ENCODE results near the gene EPHX1.
"Not testable (repeated sequence)": the region's sequence is repeated elsewhere in the genome, so short reads cannot be mapped to it uniquely, and the experiment has no call there.

The EPHX1 gene

GRCh38 chr1:225815090-225815489, 5.2 kb downstream of the EPHX1 start:
- in situ Hi-C loops (cut with MboI; ENCODE audit: low sequenced_read_pairs), result not testable (repeated sequence)

DNA sequence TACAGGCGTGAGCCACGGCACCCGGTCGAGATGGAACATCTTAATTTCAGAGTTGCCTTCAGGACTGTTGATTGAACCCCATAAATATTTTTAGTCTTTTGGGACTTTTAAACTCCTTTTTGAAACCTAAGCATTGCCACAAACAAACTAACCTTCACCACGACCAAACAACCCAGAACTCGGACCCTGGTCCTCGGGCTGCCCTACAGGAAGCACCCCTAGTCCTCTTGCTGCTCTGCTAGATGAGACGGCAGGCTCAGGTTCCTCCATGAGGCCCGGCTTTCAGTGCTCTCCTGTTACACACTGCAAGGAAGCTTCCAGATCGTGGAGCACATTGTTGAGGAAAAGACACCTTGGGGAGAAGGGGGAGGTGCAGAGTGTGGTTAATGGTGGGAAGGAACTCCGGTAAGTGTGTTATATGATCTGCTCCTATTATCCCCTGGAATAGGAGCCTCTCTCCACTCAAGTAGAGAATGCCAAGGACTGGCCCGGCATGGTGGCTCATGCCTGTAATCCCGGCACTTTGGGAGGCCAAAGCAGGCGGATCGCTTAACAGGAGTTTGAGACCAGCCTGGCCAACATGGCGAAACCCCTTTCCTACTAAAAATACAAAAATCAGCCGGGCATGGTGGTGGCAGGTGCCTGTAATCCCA, 5.7 kb downstream of the EPHX1 start:
- in situ Hi-C loops (cut with MboI; ENCODE audit: low sequenced_read_pairs), result no loop called here

DNA sequence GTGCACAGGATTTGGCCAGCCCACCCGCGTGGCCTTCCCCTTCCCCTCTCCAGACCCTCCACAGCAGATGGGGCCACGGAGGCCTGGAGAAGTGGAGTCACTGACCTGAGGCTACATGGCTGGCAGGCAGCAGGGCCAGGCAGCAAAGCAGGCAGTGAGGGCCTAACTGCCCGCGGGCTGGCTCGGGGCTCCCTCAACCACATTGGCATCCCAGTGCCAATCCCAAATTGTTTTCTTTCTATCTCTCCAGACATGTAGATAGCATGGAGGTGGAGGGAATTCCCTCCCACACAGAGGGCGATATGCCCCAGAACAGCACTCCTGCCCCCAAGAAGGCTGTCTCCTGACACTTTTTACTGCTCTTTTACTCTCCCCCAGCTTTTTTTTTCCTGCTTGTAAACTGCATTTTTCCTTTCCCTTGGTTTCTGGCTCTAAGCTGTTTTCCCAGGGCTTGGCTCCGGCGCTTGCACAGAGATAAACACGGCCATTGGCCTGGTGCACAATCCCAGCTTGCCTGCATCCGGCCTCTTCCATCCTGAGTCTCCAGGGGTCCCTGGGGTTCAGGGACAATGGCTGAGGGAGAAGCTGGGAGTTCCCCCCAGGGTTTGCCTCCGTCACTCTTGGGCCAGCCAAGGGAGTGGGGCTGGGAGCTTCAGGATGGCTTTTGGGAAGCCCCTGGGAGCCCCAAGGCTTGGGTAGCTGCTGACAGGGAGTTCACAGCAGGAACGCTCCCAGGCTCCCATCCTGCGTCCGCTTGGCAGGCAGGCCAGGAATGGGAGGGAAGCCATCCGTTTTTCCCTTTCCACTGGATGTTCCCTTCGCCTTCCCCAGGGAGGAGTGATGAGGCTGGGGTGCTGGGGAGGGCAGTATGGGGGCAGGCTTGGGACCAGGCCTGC, 7.0 kb downstream of the EPHX1 start:
- in situ Hi-C loops (cut with MboI; ENCODE audit: low sequenced_read_pairs), result no loop called here

- in situ Hi-C loops (cut with MboI; ENCODE audit: low sequenced_read_pairs), result no loop called here
Measured at GRCh38 chr1:225817611-225818061, 7.7 kb downstream of the EPHX1 start.

- in situ Hi-C loops (cut with MboI; ENCODE audit: low sequenced_read_pairs), result no loop called here
Measured at GRCh38 chr1:225818229-225818628, 8.3 kb downstream of the EPHX1 start.

DNA sequence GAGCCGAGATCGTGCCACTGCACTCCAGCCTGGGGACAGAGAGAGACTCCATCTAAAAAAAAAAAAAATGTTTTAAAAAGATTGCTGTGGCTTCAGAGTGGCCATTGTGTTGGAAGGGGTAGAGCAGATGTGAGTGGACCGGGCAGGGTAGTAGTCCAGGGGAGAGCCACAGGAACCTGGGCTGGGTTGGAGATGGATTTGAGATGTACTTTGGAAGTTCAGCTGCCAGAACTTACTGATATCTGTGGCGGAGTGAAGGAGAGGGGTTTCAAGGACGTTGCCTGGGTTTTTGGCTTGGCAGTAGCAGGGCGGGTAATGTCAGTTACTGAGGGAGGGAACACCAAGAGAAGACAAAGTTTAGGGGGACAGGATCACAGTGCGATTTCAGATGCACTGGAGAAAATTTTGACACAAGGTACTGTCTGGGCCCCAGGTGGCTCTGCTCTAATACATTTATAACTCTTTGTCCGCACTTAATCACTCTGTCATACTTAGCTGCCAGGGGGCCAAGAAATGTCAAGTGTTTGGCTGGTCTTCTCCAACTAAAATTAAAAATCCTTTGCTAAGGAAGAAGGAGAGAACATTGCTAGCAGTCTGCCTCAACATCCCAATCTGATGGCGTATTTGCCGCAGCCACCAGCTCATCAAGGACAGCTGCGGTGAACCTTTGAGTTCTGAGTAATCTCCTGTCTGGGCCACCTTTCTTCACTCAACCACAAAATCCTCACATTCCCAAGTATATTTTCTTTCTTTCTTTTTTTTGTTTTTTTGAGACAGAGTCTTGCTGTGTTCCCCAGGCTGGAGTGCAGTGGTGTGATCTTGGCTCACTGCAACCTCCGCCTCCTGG, 9.6 kb downstream of the EPHX1 start:
- in situ Hi-C loops (cut with MboI; ENCODE audit: low sequenced_read_pairs), result no loop called here

DNA sequence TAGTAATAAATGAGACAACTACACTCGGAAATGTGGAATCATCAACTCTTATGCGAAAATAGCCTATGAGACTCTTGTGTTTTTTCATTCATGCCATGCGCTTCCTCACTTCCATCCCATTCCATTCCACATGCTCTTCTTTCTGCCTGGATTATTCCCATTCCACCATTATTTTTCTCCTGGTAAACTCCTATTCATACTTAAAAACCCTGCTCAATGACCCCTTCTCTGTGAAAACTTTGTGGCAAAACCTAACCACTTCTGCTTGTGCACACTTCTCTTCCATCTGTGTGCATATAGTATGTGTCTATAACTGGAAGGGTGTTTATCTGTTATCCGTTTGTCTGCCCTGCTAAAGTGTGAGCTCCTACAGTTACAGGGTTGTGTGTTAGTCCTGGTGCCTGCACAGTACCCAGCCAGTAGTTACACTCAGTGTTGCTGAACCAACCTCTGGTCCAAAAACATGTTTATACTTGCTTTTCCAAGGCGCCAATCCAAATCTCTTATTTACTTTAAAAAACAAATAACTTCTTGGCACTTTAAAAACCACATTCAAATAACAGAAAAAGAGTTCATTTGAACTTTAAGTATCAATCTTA, 10.7 kb downstream of the EPHX1 start:
- in situ Hi-C loops (cut with MboI; ENCODE audit: low sequenced_read_pairs), result no loop called here

DNA sequence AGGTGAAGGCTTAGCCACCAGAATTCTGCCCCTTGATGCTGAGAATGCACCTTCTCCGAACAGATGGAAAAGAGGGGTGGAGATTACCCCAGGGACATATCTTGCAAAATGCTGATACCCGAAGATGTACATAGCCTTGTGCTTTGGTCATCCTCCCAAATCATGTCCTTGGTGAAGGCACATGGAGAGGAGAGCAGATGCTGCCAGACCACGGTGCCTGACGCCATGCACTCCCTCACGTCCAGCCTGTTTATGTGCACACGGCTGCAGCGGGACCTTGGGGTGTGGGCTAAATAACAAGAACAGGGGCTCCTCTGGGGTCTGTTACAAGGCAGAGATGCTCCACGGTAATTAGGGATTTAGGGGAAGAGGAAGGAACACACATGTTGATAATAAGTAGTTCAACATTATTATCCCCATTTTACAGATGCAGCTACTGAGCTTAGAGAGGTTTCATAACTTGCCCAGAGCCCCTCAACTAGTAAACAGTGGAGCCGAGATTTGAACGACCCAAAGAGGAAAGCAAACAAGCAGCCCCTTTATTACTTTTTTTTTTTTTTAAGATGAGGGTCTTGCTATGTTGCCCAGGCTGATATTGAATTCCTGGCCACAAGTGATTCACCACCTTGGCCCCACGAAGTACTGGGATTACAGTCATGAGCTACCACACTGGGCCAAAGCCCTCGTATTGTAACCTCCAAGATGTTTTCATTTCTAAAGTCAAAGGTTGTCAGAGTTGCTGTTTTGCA, 12.9 kb downstream of the EPHX1 start:
- in situ Hi-C loops (cut with MboI; ENCODE audit: low sequenced_read_pairs), result no loop called here

DNA sequence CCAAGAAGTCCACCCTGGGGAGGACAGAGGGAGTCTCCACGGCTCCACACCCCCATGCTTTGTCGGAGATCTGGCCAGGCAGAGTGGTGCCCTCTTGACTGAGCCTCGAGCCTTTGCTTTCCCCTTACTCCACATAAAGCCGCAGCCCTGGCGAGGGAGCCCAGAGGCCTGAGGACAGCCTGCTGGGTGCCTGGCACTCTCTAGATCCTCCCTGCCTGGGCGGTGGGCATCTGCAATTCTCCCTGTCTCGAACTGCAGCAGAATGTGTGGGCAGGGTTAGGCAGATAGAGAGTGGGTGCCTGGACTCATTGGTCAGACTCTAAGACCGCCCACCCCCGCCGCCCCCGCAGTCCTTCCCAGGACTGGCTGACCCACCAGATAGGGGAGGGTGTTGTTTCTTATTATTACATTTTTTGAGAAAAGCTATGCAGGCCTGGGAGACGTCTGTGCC, 13.9 kb downstream of the EPHX1 start:
- in situ Hi-C loops (cut with MboI; ENCODE audit: low sequenced_read_pairs), result no loop called here

GRCh38 chr1:225824533-225824941, 14.6 kb downstream of the EPHX1 start:
- in situ Hi-C loops (cut with MboI; ENCODE audit: low sequenced_read_pairs), result no loop called here

DNA sequence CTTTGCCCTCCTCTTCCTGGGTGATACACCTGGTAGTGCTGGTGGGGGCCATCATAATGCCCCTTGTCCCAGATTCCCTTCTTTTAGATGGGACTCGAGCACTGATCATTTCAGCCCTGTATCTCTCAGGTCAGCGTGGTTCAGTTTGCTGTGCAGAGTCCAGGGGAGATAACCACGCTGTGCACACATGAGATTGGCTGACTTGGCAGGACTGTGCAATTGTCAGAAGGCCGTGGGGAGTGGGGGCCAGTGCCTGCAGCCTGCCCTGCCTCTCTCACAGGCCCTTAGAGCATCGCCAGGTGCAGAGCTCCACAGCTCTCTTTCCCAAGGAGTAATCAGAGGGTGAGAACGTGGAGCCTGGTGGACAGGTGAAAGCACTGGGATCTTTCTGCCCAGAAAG, 15.2 kb downstream of the EPHX1 start:
- in situ Hi-C loops (cut with MboI; ENCODE audit: low sequenced_read_pairs), result no loop called here

DNA sequence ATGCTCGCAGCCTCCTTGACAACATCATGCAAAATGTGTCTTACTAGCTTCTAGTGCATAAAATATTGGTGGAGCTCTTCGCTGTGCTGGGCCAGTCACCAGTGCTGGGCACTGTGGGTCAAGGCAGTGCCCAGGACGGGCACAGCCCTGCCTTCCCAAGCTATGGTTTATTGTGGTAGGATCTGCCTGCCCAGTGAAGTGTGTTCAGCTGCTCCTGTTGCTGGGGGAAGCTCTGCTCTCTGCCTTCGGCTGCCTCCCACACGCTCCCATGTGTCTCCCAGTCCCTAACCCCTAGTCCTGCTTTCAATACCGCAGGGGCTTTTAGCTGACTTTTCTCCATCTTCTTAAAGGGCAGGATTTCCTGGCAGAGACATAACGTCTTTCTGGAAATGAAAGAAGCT, 15.7 kb downstream of the EPHX1 start:
- in situ Hi-C loops (cut with MboI; ENCODE audit: low sequenced_read_pairs), result no loop called here

GRCh38 chr1:225827076-225827475, 17.2 kb downstream of the EPHX1 start:
- in situ Hi-C loops (cut with MboI; ENCODE audit: low sequenced_read_pairs), result no loop called here

GRCh38 chr1:225828706-225829345, 18.9 kb downstream of the EPHX1 start:
- in situ Hi-C loops (cut with MboI; ENCODE audit: low sequenced_read_pairs), result no loop called here

GRCh38 chr1:225830841-225831240, 20.9 kb downstream of the EPHX1 start:
- in situ Hi-C loops (cut with MboI; ENCODE audit: low sequenced_read_pairs), result no loop called here

- in situ Hi-C loops (cut with MboI; ENCODE audit: low sequenced_read_pairs), result no loop called here
Measured at GRCh38 chr1:225834417-225835329, 24.7 kb downstream of the EPHX1 start.

- in situ Hi-C loops (cut with MboI; ENCODE audit: low sequenced_read_pairs), result no loop called here
Measured at GRCh38 chr1:225835856-225836255, 25.9 kb downstream of the EPHX1 start.

GRCh38 chr1:225836296-225836695, 26.4 kb downstream of the EPHX1 start:
- in situ Hi-C loops (cut with MboI; ENCODE audit: low sequenced_read_pairs), result not testable (repeated sequence)

DNA sequence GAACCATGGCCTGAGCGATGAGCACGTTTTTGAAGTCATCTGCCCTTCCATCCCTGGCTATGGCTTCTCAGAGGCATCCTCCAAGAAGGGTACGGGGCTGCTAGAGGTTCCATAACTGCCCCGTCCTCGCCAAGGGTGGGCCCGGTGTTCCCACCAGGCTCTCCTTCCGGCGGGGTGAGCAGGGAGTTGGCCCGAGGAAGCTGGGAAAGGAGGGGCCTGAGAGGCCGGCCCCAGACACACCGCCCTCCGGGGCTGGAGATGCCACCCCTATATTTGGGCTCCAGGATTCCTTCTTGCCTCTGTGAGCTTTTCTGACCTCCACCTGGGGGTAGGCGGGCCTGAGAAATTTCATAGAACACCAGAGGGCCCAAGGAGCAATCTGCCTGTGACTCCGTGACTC, 28.9 kb downstream of the EPHX1 start:
- in situ Hi-C loops (cut with MboI; ENCODE audit: low sequenced_read_pairs), result no loop called here

Data from HL-60/S4 (cell line).